Neural progenitor cell (in vitro differentiated cells): Measurements from ENCODE around the gene CATSPER4.
A peak's percentile ranks its signal among the peaks of the same experiment; 100 is the strongest.

ENCODE experiments used
- EZH2 ChIP-seq: fragments of 200-600 bp; sonication (generic); IDR thresholded peaks from 2 replicates; pipeline ENCODE4 v1.6.1; 2017; ENCODE audit warnings: antibody characterized with exemption, mild to moderate bottlenecking, moderate library complexity
- EZH2phosphoT487 ChIP-seq: fragments of 200-600 bp; sonication (generic); IDR thresholded peaks from 2 replicates; pipeline ENCODE4 v1.6.1; 2017; ENCODE audit warnings: antibody characterized with exemption
- TF ChIP-seq, protein P1 (sequence below): fragments of 200-600 bp; sonication (generic); IDR thresholded peaks from 2 replicates; pipeline ENCODE4 v1.5.1; 2017; ENCODE audit warnings: antibody characterized with exemption, mild to moderate bottlenecking

DNA sequence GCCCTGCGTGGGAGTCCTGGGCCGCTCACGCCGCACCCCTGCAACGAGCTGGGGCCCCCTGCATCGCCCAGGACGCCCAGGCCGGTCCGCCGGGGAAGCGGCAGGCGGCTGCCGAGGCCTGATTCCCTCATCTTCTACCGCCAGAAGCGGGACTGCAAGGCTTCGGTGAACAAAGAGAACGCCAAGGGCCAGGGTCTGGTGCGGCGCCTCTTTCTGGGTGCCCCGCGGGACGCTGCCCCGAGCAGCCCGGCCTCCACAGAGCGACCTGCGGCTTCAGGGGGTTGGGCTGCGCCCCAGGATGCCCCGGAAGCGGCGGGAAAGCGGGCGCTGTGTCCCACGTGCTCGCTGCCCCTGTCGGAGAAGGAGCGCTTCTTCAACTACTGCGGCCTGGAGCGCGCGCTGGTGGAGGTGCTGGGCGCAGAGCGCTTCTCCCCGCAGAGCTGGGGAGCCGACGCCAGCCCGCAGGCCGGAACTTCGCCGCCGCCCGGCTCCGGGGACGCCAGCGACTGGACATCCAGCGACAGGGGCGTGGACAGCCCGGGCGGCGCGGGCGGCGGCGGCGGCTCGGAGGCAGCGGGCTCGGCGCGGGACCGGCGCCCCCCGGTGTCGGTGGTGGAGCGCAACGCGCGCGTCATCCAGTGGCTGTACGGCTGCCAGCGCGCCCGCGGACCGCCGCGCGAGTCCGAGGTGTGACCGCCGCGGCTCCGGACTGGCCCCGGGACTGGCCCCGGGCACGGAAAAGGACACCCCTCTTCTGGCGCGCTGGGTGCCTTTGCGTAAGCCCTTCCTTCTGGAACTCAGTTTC, 28.8 kb upstream of the CATSPER4 start:
- TF ChIP-seq EZH2 (peak; percentile 85), EZH2phosphoT487 (no peak)
- TF ChIP-seq, protein P1, sequence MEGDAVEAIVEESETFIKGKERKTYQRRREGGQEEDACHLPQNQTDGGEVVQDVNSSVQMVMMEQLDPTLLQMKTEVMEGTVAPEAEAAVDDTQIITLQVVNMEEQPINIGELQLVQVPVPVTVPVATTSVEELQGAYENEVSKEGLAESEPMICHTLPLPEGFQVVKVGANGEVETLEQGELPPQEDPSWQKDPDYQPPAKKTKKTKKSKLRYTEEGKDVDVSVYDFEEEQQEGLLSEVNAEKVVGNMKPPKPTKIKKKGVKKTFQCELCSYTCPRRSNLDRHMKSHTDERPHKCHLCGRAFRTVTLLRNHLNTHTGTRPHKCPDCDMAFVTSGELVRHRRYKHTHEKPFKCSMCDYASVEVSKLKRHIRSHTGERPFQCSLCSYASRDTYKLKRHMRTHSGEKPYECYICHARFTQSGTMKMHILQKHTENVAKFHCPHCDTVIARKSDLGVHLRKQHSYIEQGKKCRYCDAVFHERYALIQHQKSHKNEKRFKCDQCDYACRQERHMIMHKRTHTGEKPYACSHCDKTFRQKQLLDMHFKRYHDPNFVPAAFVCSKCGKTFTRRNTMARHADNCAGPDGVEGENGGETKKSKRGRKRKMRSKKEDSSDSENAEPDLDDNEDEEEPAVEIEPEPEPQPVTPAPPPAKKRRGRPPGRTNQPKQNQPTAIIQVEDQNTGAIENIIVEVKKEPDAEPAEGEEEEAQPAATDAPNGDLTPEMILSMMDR: peak; percentile 29
